HG03442 (cell line): ENCODE measurements around the gene ACLY.

Source experiments
- ATAC-seq: cut with Tn5 transposase; IDR thresholded peaks from one replicate; pipeline ENCODE4 v1.9.1; 2021; ENCODE audit warnings: mild to moderate bottlenecking, moderate library complexity; ENCODE audit not compliant: unreplicated experiment

Gene ACLY

GRCh38 chr17:41914358-41914766 is 4.4 kb downstream of the ACLY start:
- ATAC-seq = no peak

DNA sequence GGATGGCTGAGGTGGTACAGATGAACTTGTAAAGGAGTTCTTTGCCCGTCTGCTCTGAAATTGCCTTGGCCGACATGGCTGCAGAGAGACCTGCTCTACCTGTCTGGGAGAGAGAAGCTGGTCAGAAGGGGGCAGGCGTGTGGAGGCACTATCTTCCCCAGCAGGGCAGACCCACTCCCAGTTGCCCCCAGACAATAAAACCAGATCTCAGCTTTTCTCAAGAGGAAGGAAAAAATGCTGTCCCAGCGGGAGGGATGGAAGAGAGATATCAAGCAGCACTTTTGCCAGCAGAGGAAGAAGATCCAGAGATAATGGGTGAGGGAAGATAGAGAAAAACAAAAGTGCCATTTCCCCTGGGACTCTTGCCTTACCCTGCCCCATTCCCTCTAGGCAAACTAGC is 5.0 kb downstream of the ACLY start:
- no peak for ATAC-seq

GRCh38 chr17:41912925-41913324 is 5.8 kb downstream of the ACLY start:
- no peak for ATAC-seq

- ATAC-seq = no peak
These were observed 7.9 kb downstream of the ACLY start for GRCh38 chr17:41910701-41911391.

GRCh38 chr17:41909088-41909487 is 9.7 kb downstream of the ACLY start:
- no peak for ATAC-seq

GRCh38 chr17:41907633-41908539 is 10.9 kb downstream of the ACLY start:
- no peak for ATAC-seq

GRCh38 chr17:41907185-41907556 is 11.6 kb downstream of the ACLY start:
- no peak for ATAC-seq

DNA sequence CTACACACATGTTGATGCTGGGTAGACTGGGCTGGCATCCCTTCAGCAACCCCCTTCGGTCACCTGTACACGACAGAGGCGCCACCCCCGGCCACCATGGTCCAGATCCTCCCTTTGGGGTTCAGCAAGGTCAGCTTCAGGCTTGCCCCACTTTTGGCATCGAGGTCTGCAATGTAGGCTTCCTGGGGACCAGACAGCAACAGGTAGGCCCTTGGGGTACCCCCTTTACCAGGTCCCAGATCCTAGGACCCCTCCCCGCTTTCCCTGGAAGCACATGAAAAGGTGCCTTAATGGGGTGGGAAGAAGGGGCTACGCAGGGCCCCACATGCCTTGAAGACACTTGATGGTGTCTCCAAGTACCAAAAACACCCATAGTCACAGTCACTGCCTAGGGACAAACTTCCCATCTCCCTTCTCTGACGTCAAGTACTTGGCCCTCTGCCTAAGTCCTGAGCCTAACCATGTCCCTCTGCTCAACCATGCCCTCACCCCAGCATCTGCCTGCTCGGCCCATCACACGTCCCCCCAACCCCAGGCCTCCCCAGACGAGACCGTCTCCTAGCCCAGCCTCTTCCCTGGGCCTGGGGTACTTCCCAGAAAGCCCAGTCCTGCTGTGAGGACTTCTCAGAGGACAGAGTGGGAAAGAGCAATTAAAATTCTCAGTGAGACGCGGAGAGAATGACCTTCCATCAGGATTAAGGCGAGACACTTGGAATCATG is 12.1 kb downstream of the ACLY start:
- ATAC-seq = no peak

DNA sequence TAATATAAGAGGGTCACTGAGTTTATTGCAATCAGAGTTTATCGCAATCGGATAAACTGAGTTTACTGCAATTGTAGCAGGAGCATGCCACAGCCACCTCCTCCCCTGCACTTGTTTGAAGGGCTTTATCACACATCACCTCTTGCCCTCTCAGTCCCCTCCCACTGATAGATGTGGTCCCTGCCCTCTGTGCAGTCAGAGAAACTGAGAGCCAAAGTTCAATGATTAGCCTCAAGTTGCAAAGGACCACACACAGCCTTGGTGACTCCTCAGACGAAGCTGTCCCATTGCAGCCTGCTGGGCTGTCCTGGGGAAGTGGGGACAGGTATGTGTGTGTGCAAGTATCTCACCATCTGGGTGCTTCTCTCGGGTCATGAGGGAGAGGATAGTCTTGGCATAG is 13.6 kb downstream of the ACLY start:
- no peak for ATAC-seq

GRCh38 chr17:41904242-41904841 is 14.4 kb downstream of the ACLY start:
- ATAC-seq = no peak

- no peak for ATAC-seq
These were observed 17.1 kb downstream of the ACLY start for GRCh38 chr17:41901646-41902045.

DNA sequence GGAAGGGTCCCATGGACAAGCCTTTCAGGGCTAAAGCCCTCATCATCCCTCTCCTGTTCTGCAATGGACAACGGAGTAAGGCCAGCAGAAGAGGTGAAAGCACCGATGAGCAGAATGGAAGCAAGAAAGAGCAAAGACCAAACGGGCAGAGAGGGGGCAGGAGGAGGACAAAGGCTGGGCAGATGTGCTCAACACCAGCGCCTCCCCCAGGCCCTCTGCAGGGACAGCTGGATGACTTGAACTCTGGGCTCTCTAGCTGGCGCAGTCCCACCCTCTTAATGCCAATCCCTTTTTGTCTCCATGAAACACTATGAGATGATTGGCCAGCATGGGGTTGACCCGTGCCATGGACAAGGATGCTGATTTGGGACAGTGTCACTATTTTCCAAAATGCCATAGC is 22.0 kb downstream of the ACLY start:
- no peak for ATAC-seq

- ATAC-seq = no peak
These were observed 23.1 kb downstream of the ACLY start for GRCh38 chr17:41895617-41896016.

DNA sequence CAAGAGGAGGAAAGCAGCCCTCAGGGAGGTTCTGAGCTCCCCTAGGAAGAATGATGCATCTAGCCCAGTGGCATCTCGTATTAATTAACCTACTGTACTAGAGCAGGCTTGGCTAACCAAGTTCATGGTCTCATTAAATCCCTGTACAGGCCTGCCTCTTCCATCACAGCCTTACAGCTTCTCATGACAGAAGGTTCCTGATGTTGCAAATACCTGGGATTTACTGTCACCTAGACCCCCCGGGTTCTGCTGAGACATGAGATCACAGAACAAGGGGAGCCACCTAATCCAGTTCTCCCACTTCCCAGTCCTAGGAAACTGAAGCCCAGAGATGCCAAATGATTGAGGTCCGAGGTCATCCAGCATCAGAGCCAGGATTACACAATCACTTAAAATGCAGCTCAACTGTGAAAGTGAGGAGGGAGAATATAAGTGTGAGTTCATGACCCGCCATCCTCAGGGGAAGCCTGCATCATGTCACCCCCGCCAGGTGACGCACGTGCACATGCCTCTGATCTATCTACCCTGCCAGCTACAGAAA is 23.9 kb downstream of the ACLY start:
- ATAC-seq = no peak

GRCh38 chr17:41893384-41893783 is 25.4 kb downstream of the ACLY start:
- no peak for ATAC-seq

GRCh38 chr17:41892021-41892376 is 26.8 kb downstream of the ACLY start:
- ATAC-seq = no peak

DNA sequence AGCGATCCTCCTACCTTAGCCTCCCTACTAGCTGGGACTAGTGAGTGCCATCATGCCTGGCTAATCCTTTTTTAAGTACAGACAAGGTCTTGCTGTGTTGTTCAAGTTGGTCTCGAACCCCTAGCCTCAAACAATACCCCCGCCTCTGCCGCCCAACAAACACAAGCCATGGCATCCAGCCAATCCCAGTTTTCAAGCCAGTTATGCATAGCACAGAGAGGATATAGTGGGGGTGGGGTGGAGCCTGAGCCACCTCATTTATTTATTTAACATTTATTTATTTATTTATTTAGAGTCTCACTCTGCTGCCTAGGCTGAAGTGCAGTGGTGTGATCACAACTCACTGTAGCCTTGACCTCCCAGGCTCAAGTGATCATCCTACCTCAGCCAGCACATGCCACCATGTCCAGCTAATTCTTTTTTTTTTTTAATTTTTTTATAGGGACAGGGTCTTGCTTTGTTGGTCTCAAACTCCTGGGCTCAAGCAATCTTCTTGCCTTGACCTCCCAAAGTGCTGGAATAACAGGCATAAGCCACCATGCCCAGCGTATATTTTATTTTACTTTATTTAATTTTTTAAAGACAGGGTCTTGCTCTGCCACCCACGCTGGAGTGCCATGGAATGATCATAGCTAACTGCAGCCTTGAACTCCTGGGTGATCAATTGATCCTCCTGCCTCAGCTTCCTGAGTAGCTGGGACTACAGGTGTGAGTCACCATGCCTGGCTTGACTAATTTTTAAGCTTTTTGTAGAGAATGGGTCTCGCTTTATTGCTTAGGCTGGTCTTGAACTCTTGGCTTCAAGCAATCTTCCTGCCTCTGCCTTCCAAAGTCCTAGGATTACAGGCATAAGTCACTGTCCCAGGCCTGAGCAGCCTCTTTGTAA is 27.4 kb downstream of the ACLY start:
- ATAC-seq = no peak

DNA sequence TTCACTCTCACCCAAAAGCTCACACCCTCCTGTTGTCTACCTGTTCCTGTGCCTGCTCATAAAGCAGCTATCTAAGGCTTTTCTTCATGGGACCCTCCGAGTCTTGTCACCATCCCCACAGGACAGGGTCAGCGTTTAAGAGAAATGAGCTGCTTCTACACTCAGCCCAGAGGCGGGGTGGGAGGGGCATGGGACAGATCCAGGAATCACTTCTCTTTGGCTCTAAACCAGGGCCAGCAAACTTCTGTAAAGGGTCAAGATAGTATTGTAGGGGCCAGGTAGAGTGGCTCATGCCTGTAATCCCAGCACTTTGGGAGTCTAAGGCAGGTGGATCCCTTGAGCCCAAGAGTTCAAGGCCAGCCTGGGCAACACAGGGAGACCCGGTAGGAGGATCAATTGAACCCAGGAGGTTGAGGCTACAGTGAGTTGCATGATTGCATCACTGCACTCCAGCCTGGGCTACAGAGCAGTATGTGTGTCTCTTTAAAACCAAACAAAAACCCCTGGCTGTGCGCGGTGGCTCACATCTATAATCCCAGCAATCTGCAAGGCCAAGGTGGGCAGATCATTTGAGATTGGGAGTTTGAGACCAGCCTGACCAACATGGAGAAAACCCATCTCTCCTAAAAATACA is 30.3 kb downstream of the ACLY start:
- ATAC-seq = no peak

GRCh38 chr17:41885733-41886132 is 33.0 kb downstream of the ACLY start:
- ATAC-seq = no peak

DNA sequence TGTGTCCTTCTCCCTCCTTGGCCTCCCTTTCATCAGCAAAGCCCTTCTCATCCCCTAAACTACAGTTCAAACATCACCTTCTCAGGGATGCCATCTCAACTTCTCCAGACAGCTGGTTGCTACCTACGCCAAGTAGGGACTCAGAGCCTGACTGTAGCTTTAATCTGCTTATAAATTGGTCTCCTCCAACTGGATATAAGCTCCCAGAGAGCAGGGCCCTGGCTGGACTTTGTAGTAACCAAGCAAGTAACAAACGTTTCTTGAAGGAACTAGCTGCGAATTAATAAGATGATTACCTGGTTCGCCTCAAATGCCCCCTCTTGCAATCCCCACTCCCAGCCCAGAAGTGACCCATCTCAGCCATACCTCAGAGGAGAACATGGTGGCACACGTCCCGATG is 36.0 kb downstream of the ACLY start:
- no peak for ATAC-seq
